GM18526 (cell line): ENCODE data around the gene FAM221B.

Source experiments
- POLR2A ChIP-seq: IDR thresholded peaks from 3 replicates; pipeline ENCODE4 v1.6.1; 2011; ENCODE audit not compliant: insufficient read length; ENCODE audit errors: extremely low read depth

FAM221B gene

GRCh38 chr9:35856206-35856605 is 27.7 kb upstream of the FAM221B start:
- no peak for TF ChIP-seq POLR2A

- TF ChIP-seq POLR2A: no peak
These were observed 25.7 kb upstream of the FAM221B start for GRCh38 chr9:35854091-35854762.

GRCh38 chr9:35852876-35853865 is 24.6 kb upstream of the FAM221B start:
- no peak for TF ChIP-seq POLR2A

- no peak for TF ChIP-seq POLR2A
These were observed 23.8 kb upstream of the FAM221B start for GRCh38 chr9:35852267-35852815.

- TF ChIP-seq POLR2A: peak; percentile 21
These were observed 19.4 kb upstream of the FAM221B start for GRCh38 chr9:35847792-35848572.

- TF ChIP-seq POLR2A: no peak
These were observed 17.6 kb upstream of the FAM221B start for GRCh38 chr9:35845824-35846771.

- no peak for TF ChIP-seq POLR2A
These were observed 16.2 kb upstream of the FAM221B start for GRCh38 chr9:35844628-35845270.

GRCh38 chr9:35842795-35843194 is 14.3 kb upstream of the FAM221B start:
- no peak for TF ChIP-seq POLR2A

GRCh38 chr9:35842020-35842745 is 13.7 kb upstream of the FAM221B start:
- TF ChIP-seq POLR2A: no peak

GRCh38 chr9:35841645-35841900 is 13.0 kb upstream of the FAM221B start:
- no peak for TF ChIP-seq POLR2A

- no peak for TF ChIP-seq POLR2A
These were observed 12.5 kb upstream of the FAM221B start for GRCh38 chr9:35840881-35841644.

GRCh38 chr9:35839926-35840325 is 11.4 kb upstream of the FAM221B start:
- no peak for TF ChIP-seq POLR2A
